Transverse colon (tissue), 3 donors: ENCODE results near the gene CD3E.

Experiments
- CTCF ChIP-seq, 5 experiments: fragments of 200-600 bp in 3 of 5; fragments of 450-650 bp in 2 of 5; sonication (generic) in 3 of 5; IDR thresholded peaks; 1 replicate in 2 of 5; 2 replicates in 3 of 5; pipeline ENCODE4 v1.5.1; 2016 to 2017; ENCODE audit warnings: antibody characterized with exemption in 5 of 5, inconsistent platforms in 3 of 5, mild to moderate bottlenecking in 2 of 5, moderate library complexity in 1 of 5
- POLR2A ChIP-seq: fragments of 450-650 bp; IDR thresholded peaks from one replicate; pipeline ENCODE4 v1.6.1; 2016; ENCODE audit warnings: antibody characterized with exemption, mild to moderate bottlenecking, moderate library complexity

- TF ChIP-seq CTCF (IDR thresholded peaks at IDR 0.05) (no peak), POLR2A (no peak)
Observed at GRCh38 chr11:118260353-118260752, 44.2 kb upstream of the CD3E start.
